ENCODE data around the gene HORMAD1.
A peak's percentile ranks its signal among the peaks of the same experiment; 100 is the strongest.
"Not testable (repeated sequence)": the region's sequence is repeated elsewhere in the genome, so short reads cannot be mapped to it uniquely, and the experiment has no call there.

Gene HORMAD1

GRCh38 chr1:150696995-150697927 is 23.4 kb downstream of the HORMAD1 start, which contains the start of gene GOLPH3L:
GOLPH3L (minus strand) TSS chr1:150697154; CDS start chr1:150694838, 2,316 bp downstream.
- DNase-seq (ENCODE audit: low read depth) = peak; percentile 95

GRCh38 chr1:150696590-150696989 is 24.1 kb downstream of the HORMAD1 start:
- DNase-seq (ENCODE audit: low read depth) = no peak

- no peak for DNase-seq (ENCODE audit: low read depth)
Measured at GRCh38 chr1:150696162-150696561, 24.5 kb downstream of the HORMAD1 start.

- no peak for DNase-seq (ENCODE audit: low read depth)
Measured at GRCh38 chr1:150695561-150695960, 25.1 kb downstream of the HORMAD1 start.

- no peak for DNase-seq (ENCODE audit: low read depth)
Measured at GRCh38 chr1:150692720-150693119, 28.0 kb downstream of the HORMAD1 start.

- DNase-seq (ENCODE audit: low read depth) = peak; percentile 9
Measured at GRCh38 chr1:150688763-150689162, 31.9 kb downstream of the HORMAD1 start.

GRCh38 chr1:150686275-150686674 is 34.4 kb downstream of the HORMAD1 start:
- DNase-seq (ENCODE audit: low read depth) = no peak

- DNase-seq (ENCODE audit: low read depth) = no peak
Measured at GRCh38 chr1:150683914-150684313, 36.8 kb downstream of the HORMAD1 start.

- no peak for DNase-seq (ENCODE audit: low read depth)
Measured at GRCh38 chr1:150678988-150679387, 41.7 kb downstream of the HORMAD1 start.

- DNase-seq (ENCODE audit: low read depth) = no peak
Measured at GRCh38 chr1:150674881-150675280, 45.8 kb downstream of the HORMAD1 start.

- no peak for DNase-seq (ENCODE audit: low read depth)
Measured at GRCh38 chr1:150663321-150663720, 57.4 kb downstream of the HORMAD1 start.

GRCh38 chr1:150662811-150663210 is 57.9 kb downstream of the HORMAD1 start:
- DNase-seq (ENCODE audit: low read depth) = no peak

- DNase-seq (ENCODE audit: low read depth) = no peak
Measured at GRCh38 chr1:150661156-150661555, 59.5 kb downstream of the HORMAD1 start.

GRCh38 chr1:150660584-150660983 is 60.1 kb downstream of the HORMAD1 start:
- DNase-seq (ENCODE audit: low read depth) = no peak

- DNase-seq (ENCODE audit: low read depth) = not testable (repeated sequence)
Measured at GRCh38 chr1:150657064-150657463, 63.6 kb downstream of the HORMAD1 start.

GRCh38 chr1:150654635-150655034 is 66.1 kb downstream of the HORMAD1 start:
- DNase-seq (ENCODE audit: low read depth) = not testable (repeated sequence)

- DNase-seq (ENCODE audit: low read depth) = no peak
Measured at GRCh38 chr1:150650193-150650592, 70.5 kb downstream of the HORMAD1 start.

- no peak for DNase-seq (ENCODE audit: low read depth)
Measured at GRCh38 chr1:150649441-150650075, 71.1 kb downstream of the HORMAD1 start.
